H7 (cell line): Measurements from ENCODE around the gene AURKAIP1. TPM values are rescaled to one million over a fixed set of nuclear protein-coding genes. Genes with fewer than 3 reads are reported as not detected.
"Not testable (repeated sequence)": the region's sequence is repeated elsewhere in the genome, so short reads cannot be mapped to it uniquely, and the experiment has no call there.

Source experiments
- DNase-seq: peaks from one replicate; pipeline ENCODE4 v3.0.0; 2012
- H3K27me3 ChIP-seq: 2 replicates; pipeline ENCODE4 v1.6.0; 2011; ENCODE audit warnings: mild to moderate bottlenecking, low read length; ENCODE audit not compliant: control insufficient read depth, insufficient read depth
- H3K36me3 ChIP-seq: replicated peaks from 2 replicates; pipeline ENCODE4 v1.5.1; 2011; ENCODE audit warnings: low read length; ENCODE audit not compliant: control insufficient read depth, insufficient read depth
- H3K4me3 ChIP-seq: 2 replicates; pipeline ENCODE4 v1.5.1; 2011; ENCODE audit warnings: low read depth, mild to moderate bottlenecking, control low read depth, low read length, moderate library complexity; ENCODE audit not compliant: insufficient read depth
- total RNA-seq: library from RNA; depleted of rRNA; stranded (reverse); fragments of >200 nt; shearing (Covaris generic); gene quantifications from 2 replicates; pipeline ENCODE4 v1.2.3, GENCODE V29; 2014

Gene AURKAIP1
- total RNA-seq, 1 experiment from 2014 or later: 320 TPM

GRCh38 chr1:1381294-1381693, 6.3 kb upstream of the AURKAIP1 start:
- no peak overlapping the region for H3K4me3 ChIP-seq
- peaks cover 2% of the 10 kb centered on the region for H3K36me3 ChIP-seq
- H3K27me3 ChIP-seq: no peaks in the 10 kb centered on the region
- DNase-seq: no peak

- peak; percentile 38 for DNase-seq
- Histone ChIP-seq H3K36me3 (no peaks in the 10 kb centered on the region), H3K27me3 (no peaks in the 10 kb centered on the region), H3K4me3 (no peak overlapping the region)
These were observed 5.9 kb upstream of the AURKAIP1 start for GRCh38 chr1:1380860-1381259.

GRCh38 chr1:1377540-1378205, 2.7 kb upstream of the AURKAIP1 start:
- DNase-seq: no peak
- Histone ChIP-seq H3K27me3 (no peaks in the 10 kb centered on the region), H3K4me3 (no peak overlapping the region), H3K36me3 (peaks cover 2% of the 10 kb centered on the region)

GRCh38 chr1:1376551-1377226, 1.7 kb upstream of the AURKAIP1 start:
- Histone ChIP-seq H3K27me3 (no peaks in the 10 kb centered on the region), H3K4me3 (no peak overlapping the region), H3K36me3 (peaks cover 2% of the 10 kb centered on the region)
- no peak for DNase-seq

GRCh38 chr1:1374589-1374928, 448 bp downstream of the AURKAIP1 start:
- Histone ChIP-seq H3K27me3 (no peaks in the 10 kb centered on the region), H3K4me3 (peak overlapping the region; percentile 77), H3K36me3 (peaks cover 2% of the 10 kb centered on the region)
- DNase-seq: peak; percentile 75

- Histone ChIP-seq H3K27me3 (no peaks in the 10 kb centered on the region), H3K36me3 (peaks cover 2% of the 10 kb centered on the region), H3K4me3 (peak overlapping the region; percentile 77)
- DNase-seq: peak; percentile 67
These were observed 1.0 kb downstream of the AURKAIP1 start for GRCh38 chr1:1373815-1374588.

GRCh38 chr1:1373051-1373814, 1.8 kb downstream of the AURKAIP1 start:
- Histone ChIP-seq H3K27me3 (no peaks in the 10 kb centered on the region), H3K4me3 (no peak overlapping the region), H3K36me3 (peaks cover 2% of the 10 kb centered on the region)
- no peak for DNase-seq

GRCh38 chr1:1371746-1372711, 3.0 kb downstream of the AURKAIP1 start:
- H3K27me3 ChIP-seq: no peaks in the 10 kb centered on the region
- peaks cover 2% of the 10 kb centered on the region for H3K36me3 ChIP-seq
- DNase-seq: peak; percentile 99
- no peak overlapping the region for H3K4me3 ChIP-seq

- no peak overlapping the region for H3K4me3 ChIP-seq
- no peaks in the 10 kb centered on the region for H3K27me3 ChIP-seq
- H3K36me3 ChIP-seq: peaks cover 2% of the 10 kb centered on the region
- no peak for DNase-seq
These were observed 3.7 kb downstream of the AURKAIP1 start for GRCh38 chr1:1371364-1371745.

- no peak for DNase-seq
- no peak overlapping the region for H3K4me3 ChIP-seq
- no peaks in the 10 kb centered on the region for H3K27me3 ChIP-seq
These were observed 4.2 kb downstream of the AURKAIP1 start for GRCh38 chr1:1370771-1371300.

GRCh38 chr1:1370094-1370493, 4.9 kb downstream of the AURKAIP1 start:
- not testable (repeated sequence) for H3K4me3 ChIP-seq, H3K36me3 ChIP-seq, H3K27me3 ChIP-seq, DNase-seq

More at GRCh38 chr1:1370771-1371300, 4.2 kb downstream of the AURKAIP1 start:
- H3K36me3 ChIP-seq: peaks cover 2% of the 10 kb centered on the region

GRCh38 chr1:1367315-1367714, 7.7 kb downstream of the AURKAIP1 start:
- no peak for DNase-seq
- H3K27me3 ChIP-seq: no peaks in the 10 kb centered on the region
- no peak overlapping the region for H3K4me3 ChIP-seq
- no peaks in the 10 kb centered on the region for H3K36me3 ChIP-seq

GRCh38 chr1:1366699-1367066, 8.3 kb downstream of the AURKAIP1 start:
- H3K36me3 ChIP-seq: no peaks in the 10 kb centered on the region
- no peak overlapping the region for H3K4me3 ChIP-seq
- no peak for DNase-seq
- H3K27me3 ChIP-seq: no peaks in the 10 kb centered on the region
